GM18505 (cell line): ENCODE measurements around the gene MBOAT7.
"Not testable (repeated sequence)": the region's sequence is repeated elsewhere in the genome, so short reads cannot be mapped to it uniquely, and the experiment has no call there.

ENCODE experiments used
- ATAC-seq: cut with Tn5 transposase; IDR thresholded peaks from one replicate; pipeline ENCODE4 v1.9.1; 2021; ENCODE audit not compliant: unreplicated experiment
- POLR2A ChIP-seq: IDR thresholded peaks from 4 replicates; pipeline ENCODE4 v1.6.1; 2011; ENCODE audit warnings: borderline replicate concordance; ENCODE audit not compliant: insufficient read depth, insufficient read length; ENCODE audit errors: extremely low read depth

MBOAT7 gene

GRCh38 chr19:54216869-54217268 is 27.5 kb upstream of the MBOAT7 start:
- no peak for ATAC-seq
- no peak for TF ChIP-seq POLR2A

- not testable (repeated sequence) for ATAC-seq
These were observed 25.4 kb upstream of the MBOAT7 start for GRCh38 chr19:54214734-54215133.

- not testable (repeated sequence) for ATAC-seq
These were observed 24.8 kb upstream of the MBOAT7 start for GRCh38 chr19:54214217-54214616.

GRCh38 chr19:54211235-54211634 is 21.9 kb upstream of the MBOAT7 start:
- ATAC-seq = no peak
- no peak for TF ChIP-seq POLR2A

- TF ChIP-seq POLR2A = no peak
- ATAC-seq = no peak
These were observed 20.6 kb upstream of the MBOAT7 start for GRCh38 chr19:54209811-54210494.

GRCh38 chr19:54209058-54209810 is 19.9 kb upstream of the MBOAT7 start:
- ATAC-seq = no peak
- no peak for TF ChIP-seq POLR2A

GRCh38 chr19:54208784-54209057 is 19.3 kb upstream of the MBOAT7 start:
- no peak for ATAC-seq
- TF ChIP-seq POLR2A = no peak

- peak; percentile 37 for ATAC-seq
- TF ChIP-seq POLR2A = peak; percentile 58
These were observed 18.8 kb upstream of the MBOAT7 start for GRCh38 chr19:54207983-54208783.

- no peak for TF ChIP-seq POLR2A
- no peak for ATAC-seq
These were observed 18.2 kb upstream of the MBOAT7 start for GRCh38 chr19:54207676-54207982.

GRCh38 chr19:54207193-54207592 is 17.8 kb upstream of the MBOAT7 start:
- not testable (repeated sequence) for ATAC-seq

- ATAC-seq = no peak
- no peak for TF ChIP-seq POLR2A
These were observed 17.4 kb upstream of the MBOAT7 start for GRCh38 chr19:54206831-54207177.

GRCh38 chr19:54206030-54206830 is 16.9 kb upstream of the MBOAT7 start:
- TF ChIP-seq POLR2A = no peak
- no peak for ATAC-seq

- no peak for TF ChIP-seq POLR2A
- ATAC-seq = no peak
These were observed 15.5 kb upstream of the MBOAT7 start for GRCh38 chr19:54204767-54205468.

GRCh38 chr19:54203151-54203611 is 13.8 kb upstream of the MBOAT7 start:
- no peak for ATAC-seq
- no peak for TF ChIP-seq POLR2A

- no peak for TF ChIP-seq POLR2A
- no peak for ATAC-seq
These were observed 12.6 kb upstream of the MBOAT7 start for GRCh38 chr19:54201980-54202379.
